Upper lobe of left lung (tissue), 6 donors: ENCODE measurements around the gene IYD. TPM values are rescaled to one million over a fixed set of nuclear protein-coding genes. Genes with fewer than 3 reads are reported as not detected.

Experiments used
- ATAC-seq, 2 donors: fragments of 200-7000 bp; cut with Tn5 transposase; one replicate each; pipeline ENCODE4 v1.9.1; 2022; ENCODE audit warnings: mild to moderate bottlenecking in 2 of 2, moderate library complexity in 2 of 2; ENCODE audit not compliant: low FRiP score in 2 of 2
- DNase-seq, 2 donors: peaks; one replicate each; pipeline ENCODE4 v3.0.0-alpha.2; 2019 to 2020
- H3K27ac ChIP-seq, 4 donors: fragments of 200-600 bp; sonication (generic); one replicate each; pipeline ENCODE4 v1.5.1; 2016 to 2019
- H3K27me3 ChIP-seq, 4 donors: fragments of 200-600 bp; sonication (generic); one replicate each; pipeline ENCODE4 v1.5.1; 2017 to 2019
- H3K36me3 ChIP-seq, 4 donors: fragments of 200-600 bp; sonication (generic); one replicate each; pipeline ENCODE4 v1.5.1; 2016 to 2019
- H3K4me1 ChIP-seq, 4 donors: fragments of 200-600 bp; sonication (generic); one replicate each; pipeline ENCODE4 v1.5.1; 2018 to 2019
- H3K4me3 ChIP-seq, 4 donors: fragments of 200-600 bp; sonication (generic); one replicate each; pipeline ENCODE4 v1.5.1; 2017 to 2019; ENCODE audit warnings: mild to moderate bottlenecking in 2 of 4, moderate library complexity in 1 of 4
- H3K9me3 ChIP-seq, 4 donors: fragments of 200-600 bp; sonication (generic); one replicate each; pipeline ENCODE4 v1.5.1; 2018 to 2019
- CTCF ChIP-seq, 6 experiments: fragments of 450-650 bp in 4 of 6; fragments of 200-600 bp in 2 of 6; sonication (generic) in 2 of 6; IDR thresholded peaks; one replicate each; pipeline ENCODE4 v1.5.1; 2016 to 2019; ENCODE audit warnings: antibody characterized with exemption in 6 of 6
- EP300 ChIP-seq, 4 donors: sonication (generic); formaldehyde crosslinking; IDR thresholded peaks; one replicate each; pipeline ENCODE4 v1.5.1; 2017; ENCODE audit warnings: antibody characterized with exemption in 4 of 4, control low read depth in 2 of 4
- POLR2A ChIP-seq, 4 donors: fragments of 450-650 bp; IDR thresholded peaks; one replicate each; pipeline ENCODE4 v1.5.1; 2016 to 2017; ENCODE audit warnings: antibody characterized with exemption in 4 of 4, mild to moderate bottlenecking in 2 of 4
- POLR2AphosphoS5 ChIP-seq, 2 donors: sonication (generic); formaldehyde crosslinking; IDR thresholded peaks; one replicate each; pipeline ENCODE4 v1.5.1; 2017; ENCODE audit warnings: antibody characterized with exemption in 2 of 2
- WGBS, 2 donors: methylation state at CpG; one replicate each; pipeline ENCODE4 v1.1.5; 2017 to 2018; 5-methylcytosine and 5-hydroxymethylcytosine counted together
- total RNA-seq, 6 donors: library from RNA; depleted of rRNA in 4 of 6; stranded (reverse); fragments of >200 nt in 4 of 6; gene quantifications; one replicate each; pipeline versions ENCODE4 v1.1.0 to v1.2.1, GENCODE V29; 2016 to 2021
- donor health status: DM: no; HTN: no; CAD: no; lungs with moderate emphysema.
- donor health status: DM: no; HTN: yes; CAD: no; lungs with severe emphysema.

IYD gene
- total RNA-seq, 6 donors from 2014 or later = under 0.01 to 3.2 (median 1.7) TPM

- Histone ChIP-seq H3K9me3 (no peaks in the 10 kb centered on the region), H3K27me3 (no peaks in the 10 kb centered on the region), H3K27ac (no peak overlapping the region), H3K4me3 (no peak overlapping the region), H3K4me1 (no peaks in the 10 kb centered on the region), H3K36me3 (no peaks in the 10 kb centered on the region)
- DNase-seq = no peak
- no peak for ATAC-seq
- 34 to 47% methylated on average over 4 of the region's 4 CpGs for WGBS, 2 donors
- no peak for TF ChIP-seq POLR2AphosphoS5 (IDR thresholded peaks at IDR 0.05)
- no peak for TF ChIP-seq POLR2A (IDR thresholded peaks at IDR 0.05)
- no peak for TF ChIP-seq CTCF (IDR thresholded peaks at IDR 0.05)
- TF ChIP-seq EP300 (IDR thresholded peaks at IDR 0.05) = no peak
These were observed 32.5 kb upstream of the IYD start for GRCh38 chr6:150336299-150336698.

- no peaks in the 10 kb centered on the region for H3K9me3 ChIP-seq
- DNase-seq = no peak
- H3K4me3 ChIP-seq = no peak overlapping the region
- H3K4me1 ChIP-seq = no peaks in the 10 kb centered on the region
- no peak overlapping the region for H3K27ac ChIP-seq
- 81 to 94% methylated on average over 2 of the region's 2 CpGs for WGBS, 2 donors
- no peak for ATAC-seq
- TF ChIP-seq CTCF (IDR thresholded peaks at IDR 0.05) = no peak
- TF ChIP-seq POLR2AphosphoS5 (IDR thresholded peaks at IDR 0.05) = no peak
- TF ChIP-seq EP300 (IDR thresholded peaks at IDR 0.05) = no peak
- TF ChIP-seq POLR2A (IDR thresholded peaks at IDR 0.05) = no peak
- no peaks in the 10 kb centered on the region for H3K36me3 ChIP-seq
- H3K27me3 ChIP-seq = no peaks in the 10 kb centered on the region
These were observed 32.1 kb upstream of the IYD start for GRCh38 chr6:150336708-150337107.

GRCh38 chr6:150342126-150342525, 26.7 kb upstream of the IYD start:
- Histone ChIP-seq H3K36me3 (no peaks in the 10 kb centered on the region), H3K27me3 (no peaks in the 10 kb centered on the region), H3K4me3 (no peak overlapping the region), H3K9me3 (no peaks in the 10 kb centered on the region), H3K27ac (no peak overlapping the region), H3K4me1 (no peaks in the 10 kb centered on the region)
- TF ChIP-seq POLR2AphosphoS5 (IDR thresholded peaks at IDR 0.05) (no peak), EP300 (IDR thresholded peaks at IDR 0.05) (no peak), CTCF (IDR thresholded peaks at IDR 0.05) (no peak), POLR2A (IDR thresholded peaks at IDR 0.05) (no peak)
- no peak for DNase-seq
- ATAC-seq = no peak
- 86 to 90% methylated on average over 2 of the region's 2 CpGs for WGBS, 2 donors

GRCh38 chr6:150343434-150343833, 25.4 kb upstream of the IYD start:
- Histone ChIP-seq H3K27me3 (no peaks in the 10 kb centered on the region), H3K4me1 (no peaks in the 10 kb centered on the region)
- peak in 1 of 2 donors; percentile 56 for ATAC-seq

GRCh38 chr6:150345781-150346180, 23.0 kb upstream of the IYD start:
- WGBS, 2 donors = 68 to 72% methylated on average over 3 of the region's 3 CpGs
- no peak overlapping the region for H3K27ac ChIP-seq
- H3K9me3 ChIP-seq = no peaks in the 10 kb centered on the region
- H3K4me3 ChIP-seq = no peak overlapping the region
- H3K27me3 ChIP-seq = no peaks in the 10 kb centered on the region
- no peaks in the 10 kb centered on the region for H3K36me3 ChIP-seq
- TF ChIP-seq POLR2A (IDR thresholded peaks at IDR 0.05) = no peak
- TF ChIP-seq POLR2AphosphoS5 (IDR thresholded peaks at IDR 0.05) = no peak
- TF ChIP-seq CTCF (IDR thresholded peaks at IDR 0.05) = no peak
- H3K4me1 ChIP-seq = no peaks in the 10 kb centered on the region
- no peak for ATAC-seq
- DNase-seq = no peak

More at GRCh38 chr6:150343434-150343833, 25.4 kb upstream of the IYD start:
- DNase-seq = no peak
- Histone ChIP-seq H3K9me3 (no peaks in the 10 kb centered on the region), H3K36me3 (no peaks in the 10 kb centered on the region), H3K4me3 (no peak overlapping the region), H3K27ac (peak overlapping the region in 1 of 4 donors; percentile 4)
- TF ChIP-seq POLR2A (IDR thresholded peaks at IDR 0.05) = no peak
- TF ChIP-seq POLR2AphosphoS5 (IDR thresholded peaks at IDR 0.05) = peak in 1 of 2 donors; percentile 55
